SK-N-MC (cell line): Measurements from ENCODE around the gene ALDH8A1.

Experiments
- DNase-seq: peaks from one replicate; pipeline ENCODE4 v3.0.0-alpha.2; 2011; ENCODE audit warnings: low read depth, low spot score
- H3K27ac ChIP-seq: fragments of 200-600 bp; sonication (generic); 2 replicates; pipeline ENCODE4 v1.5.1; 2016; ENCODE audit warnings: mixed run types
- H3K36me3 ChIP-seq: fragments of 200-600 bp; sonication (generic); 2 replicates; pipeline ENCODE4 v1.6.1; 2017; ENCODE audit warnings: antibody characterized with exemption, low read length, mixed read lengths; ENCODE audit not compliant: insufficient read depth
- H3K4me3 ChIP-seq: fragments of 200-600 bp; sonication (generic); 2 replicates; pipeline ENCODE4 v1.5.1; 2016
- H3K9ac ChIP-seq: fragments of 200-600 bp; sonication (generic); 2 replicates; pipeline ENCODE4 v1.8.0; 2017; ENCODE audit warnings: mixed run types, mixed read lengths; ENCODE audit not compliant: insufficient read length
- H3K9me3 ChIP-seq: fragments of 200-600 bp; sonication (generic); 2 replicates; pipeline ENCODE4 v1.6.1; 2017; ENCODE audit warnings: low read depth, mild to moderate bottlenecking, antibody characterized with exemption, low read length, moderate library complexity, mixed read lengths
- EZH2 ChIP-seq: fragments of 200-600 bp; sonication (generic); IDR thresholded peaks from one replicate; pipeline ENCODE4 v1.6.1; 2017; ENCODE audit warnings: antibody characterized with exemption
- FOXP2 ChIP-seq: optimal IDR thresholded peaks from 2 replicates; pipeline ENCODE3; 2011; ENCODE audit warnings: mild to moderate bottlenecking, moderate library complexity; ENCODE audit not compliant: insufficient read depth; ENCODE audit errors: extremely low read length, control extremely low read depth
- POLR2AphosphoS5 ChIP-seq: IDR thresholded peaks from 2 replicates; pipeline ENCODE4 v1.6.1; 2012; ENCODE audit warnings: mild to moderate bottlenecking, low read depth, low read length, borderline replicate concordance

ALDH8A1 gene

DNA sequence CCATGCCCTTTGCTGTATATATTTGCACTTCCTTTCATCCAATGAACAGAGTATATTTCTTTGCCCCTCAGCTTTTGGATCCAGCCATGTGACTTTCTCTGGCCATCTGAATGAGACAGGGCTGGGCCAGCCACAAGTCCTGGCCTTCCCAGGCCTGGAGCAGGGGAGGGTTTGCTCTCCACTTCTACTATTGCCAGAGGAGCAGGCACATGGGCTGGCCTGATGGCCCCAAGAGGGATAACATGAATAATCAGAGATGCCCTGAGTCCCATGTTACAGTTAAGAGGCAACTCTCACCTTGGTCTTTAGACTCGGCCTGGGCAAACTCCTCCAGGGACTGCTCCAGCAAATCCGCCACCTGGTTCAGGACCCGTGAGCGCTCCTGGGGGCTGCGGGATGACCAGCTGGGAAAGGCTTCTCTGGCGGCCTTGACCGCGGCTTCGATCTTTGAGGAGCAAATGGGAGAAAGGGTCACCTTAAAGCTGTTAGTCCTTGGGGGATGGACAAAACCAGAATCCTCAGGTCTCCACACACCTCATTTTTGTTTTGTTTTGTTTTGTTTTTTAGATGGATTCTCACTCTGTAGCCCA, 6.3 kb downstream of the ALDH8A1 start:
- H3K4me3 ChIP-seq: no peak overlapping the region

DNA sequence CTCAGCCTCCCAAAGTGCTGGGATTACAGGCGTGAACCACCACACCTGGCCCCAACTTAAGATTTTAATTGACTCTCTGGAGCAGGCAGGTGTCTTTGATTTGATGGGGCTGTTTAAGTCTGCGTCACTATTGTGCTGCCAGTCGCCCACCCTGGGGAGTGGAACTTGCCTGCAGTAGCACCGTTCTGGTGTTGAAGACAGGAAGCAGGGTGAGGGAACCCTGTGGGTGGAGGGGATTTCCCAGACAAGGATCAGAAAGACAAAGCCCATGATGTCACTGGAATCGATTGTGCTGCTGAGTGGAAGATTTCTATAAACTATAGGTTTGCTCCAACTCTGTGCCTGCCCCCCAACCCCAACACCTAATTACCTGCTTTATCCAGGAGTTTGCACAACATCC, 11.0 kb downstream of the ALDH8A1 start:
- TF ChIP-seq FOXP2 (no peak), EZH2 (no peak), POLR2AphosphoS5 (no peak)
- no peak overlapping the region for H3K27ac ChIP-seq
- H3K36me3 ChIP-seq: no peaks in the 10 kb centered on the region
- no peaks in the 10 kb centered on the region for H3K9me3 ChIP-seq
- H3K9ac ChIP-seq: no peak overlapping the region
- H3K4me3 ChIP-seq: no peak overlapping the region
- DNase-seq: no peak

More for the DNA sequence above, 6.3 kb downstream of the ALDH8A1 start:
- no peaks in the 10 kb centered on the region for H3K9me3 ChIP-seq
- no peak overlapping the region for H3K9ac ChIP-seq
- no peak for DNase-seq
- H3K27ac ChIP-seq: no peak overlapping the region
- no peak for TF ChIP-seq FOXP2
- no peak for TF ChIP-seq EZH2
- no peak for TF ChIP-seq POLR2AphosphoS5
- H3K36me3 ChIP-seq: no peaks in the 10 kb centered on the region

- Histone ChIP-seq H3K9me3 (no peaks in the 10 kb centered on the region), H3K9ac (no peak overlapping the region), H3K36me3 (no peaks in the 10 kb centered on the region), H3K27ac (no peak overlapping the region), H3K4me3 (no peak overlapping the region)
- no peak for TF ChIP-seq EZH2
- no peak for TF ChIP-seq FOXP2
- no peak for DNase-seq
These were observed 12.5 kb downstream of the ALDH8A1 start for GRCh38 chr6:134937426-134937825.

- no peak for DNase-seq
- no peak for TF ChIP-seq POLR2AphosphoS5
- TF ChIP-seq FOXP2: no peak
- no peak for TF ChIP-seq EZH2
- H3K9me3 ChIP-seq: no peaks in the 10 kb centered on the region
- H3K4me3 ChIP-seq: no peak overlapping the region
- H3K9ac ChIP-seq: no peak overlapping the region
- H3K27ac ChIP-seq: no peak overlapping the region
- H3K36me3 ChIP-seq: no peaks in the 10 kb centered on the region
These were observed 13.0 kb downstream of the ALDH8A1 start for GRCh38 chr6:134936931-134937330.

- Histone ChIP-seq H3K27ac (no peak overlapping the region), H3K9ac (no peak overlapping the region), H3K36me3 (no peaks in the 10 kb centered on the region), H3K4me3 (no peak overlapping the region), H3K9me3 (no peaks in the 10 kb centered on the region)
- no peak for DNase-seq
- TF ChIP-seq FOXP2: no peak
- no peak for TF ChIP-seq EZH2
- TF ChIP-seq POLR2AphosphoS5: no peak
These were observed 13.4 kb downstream of the ALDH8A1 start for GRCh38 chr6:134936476-134936875.

DNA sequence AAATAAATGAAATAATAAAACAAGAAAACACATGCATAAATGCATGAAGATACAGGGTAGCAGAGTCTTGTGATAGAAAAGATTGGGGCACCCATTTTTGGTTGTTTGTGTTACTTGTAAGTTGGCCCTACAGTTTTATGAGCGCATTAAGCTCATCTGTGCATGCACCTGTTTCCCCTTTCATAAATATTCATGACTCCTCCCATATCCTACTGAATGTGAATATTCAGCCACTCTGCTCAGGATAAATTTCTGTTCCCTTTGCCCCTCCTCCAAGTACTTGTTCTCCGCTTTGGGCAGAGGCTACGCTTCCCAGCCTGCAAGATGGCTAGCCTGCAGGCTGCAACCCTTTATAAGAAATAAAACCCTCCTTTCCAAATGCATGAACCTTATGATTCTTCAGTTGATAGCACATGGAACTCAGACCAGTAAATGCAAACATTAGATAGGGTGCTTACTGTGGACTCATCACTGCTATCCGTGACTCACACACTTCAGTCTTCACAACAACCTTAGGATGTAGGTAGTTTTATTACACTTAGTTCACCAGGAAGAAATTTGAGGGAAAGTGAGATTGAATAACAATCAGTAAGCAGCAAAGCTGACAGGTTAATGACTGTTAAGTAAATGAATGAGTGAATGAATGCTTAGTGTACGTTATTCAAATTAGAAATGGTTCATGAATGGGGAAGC, 15.0 kb downstream of the ALDH8A1 start:
- Histone ChIP-seq H3K9ac (no peak overlapping the region), H3K4me3 (no peak overlapping the region), H3K27ac (no peak overlapping the region), H3K36me3 (no peaks in the 10 kb centered on the region), H3K9me3 (no peaks in the 10 kb centered on the region)
- DNase-seq: no peak
- no peak for TF ChIP-seq POLR2AphosphoS5
- TF ChIP-seq FOXP2: no peak
- TF ChIP-seq EZH2: no peak

- H3K36me3 ChIP-seq: no peaks in the 10 kb centered on the region
- DNase-seq: no peak
- H3K27ac ChIP-seq: no peak overlapping the region
- TF ChIP-seq EZH2: no peak
- TF ChIP-seq POLR2AphosphoS5: no peak
- no peak for TF ChIP-seq FOXP2
- no peaks in the 10 kb centered on the region for H3K9me3 ChIP-seq
- no peak overlapping the region for H3K9ac ChIP-seq
- no peak overlapping the region for H3K4me3 ChIP-seq
These were observed 17.1 kb downstream of the ALDH8A1 start for GRCh38 chr6:134932535-134933470.

- no peaks in the 10 kb centered on the region for H3K36me3 ChIP-seq
- H3K9ac ChIP-seq: no peak overlapping the region
- TF ChIP-seq FOXP2 (no peak), EZH2 (no peak), POLR2AphosphoS5 (no peak)
- H3K4me3 ChIP-seq: no peak overlapping the region
- no peak for DNase-seq
- H3K9me3 ChIP-seq: no peaks in the 10 kb centered on the region
- H3K27ac ChIP-seq: no peak overlapping the region
These were observed 17.8 kb downstream of the ALDH8A1 start for GRCh38 chr6:134932098-134932497.
